Right cardiac atrium (tissue), 5 donors: ENCODE results near the gene RBM42. TPM values are rescaled to one million over a fixed set of nuclear protein-coding genes. Genes with fewer than 3 reads are reported as not detected.

ENCODE experiments used
- ATAC-seq, 2 donors: fragments of 200-7000 bp; cut with Tn5 transposase; one replicate each; pipeline versions ENCODE4 v1.8.0 to v1.9.1; 2020; ENCODE audit warnings: moderate library complexity in 2 of 2, mild to moderate bottlenecking in 1 of 2
- DNase-seq, 3 donors: peaks; one replicate each; pipeline ENCODE4 v3.0.0-alpha.2; 2020
- H3K27ac ChIP-seq: one replicate; pipeline ENCODE4 v1.5.1; 2013; ENCODE audit warnings: mild to moderate bottlenecking, low read length, control low read depth, moderate library complexity
- H3K27me3 ChIP-seq: one replicate; pipeline ENCODE4 v1.6.1; 2013; ENCODE audit not compliant: control insufficient read depth, insufficient read depth
- H3K4me1 ChIP-seq: one replicate; pipeline ENCODE4 v1.6.1; 2013; ENCODE audit warnings: low read length; ENCODE audit not compliant: control insufficient read depth, insufficient read depth
- H3K4me3 ChIP-seq: one replicate; pipeline ENCODE4 v1.5.1; 2013; ENCODE audit warnings: low read length, control low read depth
- H3K9me3 ChIP-seq: one replicate; pipeline ENCODE4 v1.6.1; 2013; ENCODE audit warnings: low read length; ENCODE audit not compliant: control insufficient read depth
- WGBS: extraction: QIAGEN DNeasy Blood & Tissue Kit; methylation state at CpG from one replicate; pipeline ENCODE4 v1.1.7; 2013; 5-methylcytosine and 5-hydroxymethylcytosine counted together
- intact Hi-C, 4 donors: fragments of 100-400 bp; cut with DNase I; formaldehyde crosslinking; loops; one replicate each; pipeline versions ENCODE4 v1.11.0 to v1.14.0; 2022 to 2023
- polyA plus RNA-seq: library from polyadenylated mRNA; stranded (reverse); fragments of 200-250 nt; gene quantifications from one replicate; pipeline ENCODE4 v1.2.3, GENCODE V29; 2013
- total RNA-seq, 4 donors: library from RNA; stranded (reverse); fragmentation: NEBNext Ultra II Directional; extraction: Animal tissue kit (Norgen Biotek cat#: 25700); gene quantifications; one replicate each; pipeline ENCODE4 v1.2.1, GENCODE V29; 2021
- donor health status: healthy with polysubstance abuse.
- donor health status: DM: no; HTN: yes; CAD: no.
- donor health status: DM: no; HTN: no; CAD: no.
- donor health status: DM: no; HTN: yes; CAD: no; lungs with severe emphysema.
- donor health status: DM: yes; HTN: yes; CAD: no.

RBM42 gene
- total and polyA plus RNA-seq, 5 donors, result 50.9 to 57.9 (median 52.2) TPM

GRCh38 chr19:35641515-35642151 is 12.8 kb downstream of the RBM42 start, which contains the start of gene ETV2:
Gene ETV2 (plus strand): TSS chr19:35641745. CDS start chr19:35642461, 716 bp downstream.
- intact Hi-C loops, result no loop called here
- no peak for ATAC-seq
- no peaks in the 10 kb centered on the region for H3K4me1 ChIP-seq
- WGBS, result 14% methylated on average over 28 of the region's 28 CpGs
- peak; percentile 69 to 77 (median 76) for DNase-seq
- H3K4me3 ChIP-seq, result no peak within 1 kb of the TSS
- H3K27me3 ChIP-seq, result no peaks in the 10 kb centered on the region
- H3K9me3 ChIP-seq, result no peaks in the 10 kb centered on the region
- no peak within 1 kb of the TSS for H3K27ac ChIP-seq

GRCh38 chr19:35642312-35642711 is 13.5 kb downstream of the RBM42 start:
- 66% methylated on average over 10 of the region's 10 CpGs for WGBS
- ATAC-seq (no peak), DNase-seq (no peak)
- intact Hi-C loops, result no loop called here
- no peaks in the 10 kb centered on the region for H3K4me1 ChIP-seq
- no peaks in the 10 kb centered on the region for H3K9me3 ChIP-seq
- no peak overlapping the region for H3K4me3 ChIP-seq
- no peak overlapping the region for H3K27ac ChIP-seq
- H3K27me3 ChIP-seq, result no peaks in the 10 kb centered on the region

GRCh38 chr19:35642798-35643254 is 14.0 kb downstream of the RBM42 start:
- Histone ChIP-seq H3K9me3 (no peaks in the 10 kb centered on the region), H3K4me3 (peak overlapping the region; percentile 56), H3K27me3 (no peaks in the 10 kb centered on the region), H3K27ac (no peak overlapping the region), H3K4me1 (no peaks in the 10 kb centered on the region)
- DNase-seq (peak in 2 of 3 donors; percentile 47 to 69), ATAC-seq (no peak)
- intact Hi-C loops, result no loop called here
- WGBS, result 44% methylated on average over 15 of the region's 15 CpGs

- peak; percentile 87 to 94 (median 93) for DNase-seq
- no peaks in the 10 kb centered on the region for H3K4me1 ChIP-seq
- peak overlapping the region; percentile 77 for H3K27ac ChIP-seq
- H3K9me3 ChIP-seq, result no peaks in the 10 kb centered on the region
- H3K4me3 ChIP-seq, result peak overlapping the region; percentile 56
- ATAC-seq, result peak; percentile 74 to 76
- intact Hi-C loops, result no loop called here
- whole genome bisulfite sequencing, result under 1% methylated on average over 69 of the region's 69 CpGs
- no peaks in the 10 kb centered on the region for H3K27me3 ChIP-seq
Measured at GRCh38 chr19:35643255-35644205, 14.7 kb downstream of the RBM42 start.

- ATAC-seq, result peak; percentile 92 to 95
- Histone ChIP-seq H3K27ac (peak overlapping the region; percentile 88), H3K4me3 (peak overlapping the region; percentile 56), H3K9me3 (no peaks in the 10 kb centered on the region), H3K27me3 (no peaks in the 10 kb centered on the region), H3K4me1 (no peaks in the 10 kb centered on the region)
- intact Hi-C loops, result no loop called here
- peak; percentile 97 to 98 (median 98) for DNase-seq
- under 1% methylated on average over 60 of the region's 60 CpGs for WGBS
Measured at GRCh38 chr19:35644206-35644986, 15.6 kb downstream of the RBM42 start.

- intact Hi-C loops, result no loop called here
- Histone ChIP-seq H3K27me3 (no peaks in the 10 kb centered on the region), H3K27ac (peak overlapping the region; percentile 88), H3K9me3 (no peaks in the 10 kb centered on the region), H3K4me3 (peak overlapping the region; percentile 56), H3K4me1 (no peaks in the 10 kb centered on the region)
- WGBS, result 16% methylated on average over 20 of the region's 20 CpGs
- peak; percentile 59 to 60 for ATAC-seq
- peak; percentile 93 to 96 (median 96) for DNase-seq
Measured at GRCh38 chr19:35644987-35645679, 16.3 kb downstream of the RBM42 start.

GRCh38 chr19:35645680-35646511 is 17.1 kb downstream of the RBM42 start:
- H3K4me1 ChIP-seq, result no peaks in the 10 kb centered on the region

GRCh38 chr19:35648017-35648961 is 19.5 kb downstream of the RBM42 start, which contains the start of gene COX6B1:
Gene COX6B1 (plus strand): TSS chr19:35648323. CDS start chr19:35651244, 2,921 bp downstream.
- peak within 1 kb of the TSS; percentile 93 for H3K27ac ChIP-seq
- no peaks in the 10 kb centered on the region for H3K9me3 ChIP-seq
- no peaks in the 10 kb centered on the region for H3K27me3 ChIP-seq
- under 1% methylated on average over 46 of the region's 46 CpGs for WGBS
- intact Hi-C loops, result no loop called here
- ATAC-seq, result peak; percentile 80 to 84
- no peaks in the 10 kb centered on the region for H3K4me1 ChIP-seq
- peak; percentile 94 to 96 (median 95) for DNase-seq
- H3K4me3 ChIP-seq, result peak within 1 kb of the TSS; percentile 70

More at GRCh38 chr19:35645680-35646511, 17.1 kb downstream of the RBM42 start:
- Histone ChIP-seq H3K27ac (no peak overlapping the region), H3K9me3 (no peaks in the 10 kb centered on the region), H3K4me3 (no peak overlapping the region), H3K27me3 (no peaks in the 10 kb centered on the region)
- DNase-seq (no peak), ATAC-seq (no peak)
- WGBS, result 71% methylated on average over 7 of the region's 7 CpGs
- intact Hi-C loops, result no loop called here

- no peak overlapping the region for H3K4me3 ChIP-seq
Measured at GRCh38 chr19:35650581-35650980, 21.7 kb downstream of the RBM42 start.

More at GRCh38 chr19:35650581-35650980, 21.7 kb downstream of the RBM42 start:
- WGBS, result 64% methylated on average over 9 of the region's 9 CpGs
- ATAC-seq (no peak), DNase-seq (no peak)
- intact Hi-C loops, result no loop called here
- Histone ChIP-seq H3K27ac (no peak overlapping the region), H3K4me1 (no peaks in the 10 kb centered on the region), H3K27me3 (no peaks in the 10 kb centered on the region), H3K9me3 (no peaks in the 10 kb centered on the region)
